Trophoblast cell (in vitro differentiated cells and primary cell): Measurements from ENCODE around the gene TMEM39B.
"Not testable (repeated sequence)": the region's sequence is repeated elsewhere in the genome, so short reads cannot be mapped to it uniquely, and the experiment has no call there.

Experiments
- DNase-seq, 2 donors: peaks; one replicate each; pipeline ENCODE4 v3.0.0-alpha.2; 2016
- H2AFZ ChIP-seq: 2 replicates; pipeline ENCODE4 v1.6.1; 2013; ENCODE audit warnings: low read length, moderate library complexity, mild to moderate bottlenecking; ENCODE audit not compliant: insufficient read depth, poor library complexity
- H2AK5ac ChIP-seq: 2 replicates; pipeline ENCODE4 v1.6.1; 2013; ENCODE audit warnings: mild to moderate bottlenecking, low read length
- H2BK120ac ChIP-seq: 2 replicates; pipeline ENCODE4 v1.6.1; 2013; ENCODE audit warnings: low read length, mild to moderate bottlenecking, moderate library complexity; ENCODE audit not compliant: insufficient read depth, poor library complexity
- H2BK12ac ChIP-seq: 2 replicates; pipeline ENCODE4 v1.6.1; 2013; ENCODE audit warnings: mild to moderate bottlenecking, low read length, moderate library complexity
- H2BK5ac ChIP-seq: 2 replicates; pipeline ENCODE4 v1.6.1; 2013; ENCODE audit warnings: low read length, low read depth, moderate library complexity, mild to moderate bottlenecking; ENCODE audit not compliant: poor library complexity
- H3K14ac ChIP-seq: 2 replicates; pipeline ENCODE4 v1.6.1; 2013; ENCODE audit warnings: mild to moderate bottlenecking, low read length
- H3K18ac ChIP-seq: 2 replicates; pipeline ENCODE4 v1.6.1; 2013; ENCODE audit warnings: mild to moderate bottlenecking, low read length
- H3K23ac ChIP-seq: 2 replicates; pipeline ENCODE4 v1.6.1; 2013; ENCODE audit warnings: low read length
- H3K27ac ChIP-seq: 2 replicates; pipeline ENCODE4 v1.5.1; 2013; ENCODE audit warnings: low read depth, mild to moderate bottlenecking, inconsistent platforms, low read length, moderate library complexity
- H3K27me3 ChIP-seq: 2 replicates; pipeline ENCODE4 v1.6.1; 2013; ENCODE audit warnings: inconsistent platforms, mild to moderate bottlenecking, low read length, moderate library complexity; ENCODE audit not compliant: insufficient read depth
- H3K36me3 ChIP-seq, 2 experiments: 1 replicate in 1 of 2; 2 replicates in 1 of 2; pipeline ENCODE4 v1.6.1; 2013; ENCODE audit warnings: low read length in 2 of 2, mild to moderate bottlenecking in 2 of 2, moderate library complexity in 1 of 2; ENCODE audit not compliant: insufficient read depth in 2 of 2, control insufficient read depth in 1 of 2
- H3K4ac ChIP-seq: 2 replicates; pipeline ENCODE4 v1.6.1; 2013; ENCODE audit warnings: low read depth, mild to moderate bottlenecking, low read length, moderate library complexity
- H3K4me1 ChIP-seq, 2 experiments: 1 replicate in 1 of 2; 2 replicates in 1 of 2; pipeline ENCODE4 v1.6.1; 2013; ENCODE audit warnings: low read length in 2 of 2, mild to moderate bottlenecking in 2 of 2, moderate library complexity in 1 of 2; ENCODE audit not compliant: insufficient read depth in 2 of 2, control insufficient read depth in 1 of 2
- H3K4me2 ChIP-seq: 2 replicates; pipeline ENCODE4 v1.6.1; 2013; ENCODE audit warnings: inconsistent platforms, mild to moderate bottlenecking, low read length, moderate library complexity
- H3K4me3 ChIP-seq: 2 replicates; pipeline ENCODE4 v1.5.1; 2013; ENCODE audit warnings: mild to moderate bottlenecking, low read depth, low read length, inconsistent platforms
- H3K79me1 ChIP-seq: one replicate; pipeline ENCODE4 v1.6.1; 2013; ENCODE audit warnings: low read length
- H3K79me2 ChIP-seq: 2 replicates; pipeline ENCODE4 v1.6.1; 2013; ENCODE audit warnings: low read length, mild to moderate bottlenecking; ENCODE audit not compliant: control insufficient read depth, insufficient read depth, poor library complexity
- H3K9ac ChIP-seq: 2 replicates; pipeline ENCODE4 v1.6.1; 2013; ENCODE audit warnings: mild to moderate bottlenecking, low read length
- H3K9me3 ChIP-seq: 2 replicates; pipeline ENCODE4 v1.6.1; 2013; ENCODE audit warnings: low read depth, mild to moderate bottlenecking, control low read depth, inconsistent platforms, low read length; ENCODE audit not compliant: insufficient read depth
- H4K12ac ChIP-seq: 2 replicates; pipeline ENCODE4 v1.6.1; 2013; ENCODE audit warnings: low read depth, mild to moderate bottlenecking, low read length, moderate library complexity
- H4K8ac ChIP-seq: 2 replicates; pipeline ENCODE4 v1.6.1; 2013; ENCODE audit warnings: low read depth, mild to moderate bottlenecking, low read length, moderate library complexity
- H4K91ac ChIP-seq: one replicate; pipeline ENCODE4 v1.6.1; 2013; ENCODE audit warnings: low read depth, mild to moderate bottlenecking, low read length, moderate library complexity
- WGBS: extraction: QIAGEN DNeasy Blood & Tissue Kit; methylation state at CpG from one replicate; pipeline ENCODE4 v1.1.7; 2013; ENCODE audit warnings: missing lambda C conversion rate; ENCODE audit not compliant: insufficient read length, insufficient coverage; ENCODE audit errors: extremely low coverage; 5-methylcytosine and 5-hydroxymethylcytosine counted together

The TMEM39B gene

GRCh38 chr1:32128964-32129363 is 56.2 kb downstream of the TMEM39B start:
- Histone ChIP-seq H2AK5ac (no peak overlapping the region), H3K79me2 (peaks cover 5% of the 10 kb centered on the region), H2BK120ac (no peak overlapping the region), H3K4me2 (no peak overlapping the region), H2BK12ac (no peak overlapping the region), H2AFZ (no peak overlapping the region), H3K4me1 (peaks cover 0 to 9% of the 10 kb centered on the region in 2 experiments), H4K91ac (no peak overlapping the region), H3K9me3 (no peaks in the 10 kb centered on the region), H3K36me3 (peaks cover 0 to 2% of the 10 kb centered on the region in 2 experiments), H3K23ac (no peak overlapping the region), H4K8ac (no peak overlapping the region), H4K12ac (no peak overlapping the region), H3K27ac (no peak overlapping the region), H3K9ac (no peak overlapping the region), H2BK5ac (no peak overlapping the region), H3K4ac (no peak overlapping the region), H3K4me3 (no peak overlapping the region), H3K14ac (no peak overlapping the region), H3K27me3 (no peaks in the 10 kb centered on the region), H3K79me1 (peaks cover 3% of the 10 kb centered on the region), H3K18ac (no peak overlapping the region)
- WGBS: no CpG with 5 or more reads among the region's 1 CpG
- no peak for DNase-seq

- H4K8ac ChIP-seq, H4K91ac ChIP-seq, H3K18ac ChIP-seq, H4K12ac ChIP-seq, H2AFZ ChIP-seq, H2AK5ac ChIP-seq, H3K36me3 ChIP-seq, H3K27me3 ChIP-seq, H2BK5ac ChIP-seq, DNase-seq, H3K79me1 ChIP-seq, H3K79me2 ChIP-seq, H3K23ac ChIP-seq, H2BK120ac ChIP-seq, H2BK12ac ChIP-seq, H3K4me2 ChIP-seq, H3K4me1 ChIP-seq, H3K14ac ChIP-seq, H3K9ac ChIP-seq, H3K4ac ChIP-seq, H3K9me3 ChIP-seq, H3K4me3 ChIP-seq: not testable (repeated sequence)
- WGBS: no CpG with 5 or more reads among the region's 9 CpGs
- H3K27ac ChIP-seq: peak overlapping the region; percentile 51
Observed at GRCh38 chr1:32133950-32134280, 61.2 kb downstream of the TMEM39B start.

- Histone ChIP-seq H3K4me3 (no peak overlapping the region), H3K27me3 (no peaks in the 10 kb centered on the region), H3K27ac (no peak overlapping the region), H2AK5ac (no peak overlapping the region), H4K8ac (no peak overlapping the region), H3K79me1 (peaks cover 3% of the 10 kb centered on the region), H3K79me2 (peaks cover 3% of the 10 kb centered on the region), H3K4me2 (no peak overlapping the region), H3K36me3 (peaks cover 0 to 4% of the 10 kb centered on the region in 2 experiments), H3K14ac (no peak overlapping the region), H3K23ac (no peak overlapping the region), H3K4ac (peak overlapping the region; percentile 55), H3K18ac (no peak overlapping the region), H4K91ac (no peak overlapping the region), H2AFZ (no peak overlapping the region), H2BK5ac (no peak overlapping the region), H3K4me1 (peaks cover 0 to 9% of the 10 kb centered on the region in 2 experiments), H2BK12ac (no peak overlapping the region), H3K9ac (no peak overlapping the region), H3K9me3 (no peaks in the 10 kb centered on the region), H2BK120ac (no peak overlapping the region), H4K12ac (no peak overlapping the region)
- peak; percentile 53 to 78 for DNase-seq
- no CpG with 5 or more reads among the region's 5 CpGs for WGBS
Observed at GRCh38 chr1:32137111-32137510, 64.4 kb downstream of the TMEM39B start.

- Histone ChIP-seq H3K27me3 (no peaks in the 10 kb centered on the region), H3K18ac (no peak overlapping the region), H2BK12ac (no peak overlapping the region), H3K79me2 (peaks cover 2% of the 10 kb centered on the region), H3K23ac (no peak overlapping the region), H3K4me3 (no peak overlapping the region), H3K36me3 (peaks cover 0 to 4% of the 10 kb centered on the region in 2 experiments), H2AFZ (no peak overlapping the region), H4K91ac (no peak overlapping the region), H3K9me3 (no peaks in the 10 kb centered on the region), H2AK5ac (no peak overlapping the region), H4K8ac (no peak overlapping the region), H2BK120ac (no peak overlapping the region), H3K4me1 (peaks cover 0 to 2% of the 10 kb centered on the region in 2 experiments), H3K27ac (no peak overlapping the region), H3K9ac (no peak overlapping the region), H3K14ac (no peak overlapping the region), H3K4me2 (no peak overlapping the region), H2BK5ac (no peak overlapping the region), H3K79me1 (no peaks in the 10 kb centered on the region), H3K4ac (no peak overlapping the region), H4K12ac (no peak overlapping the region)
- DNase-seq: peak; percentile 35 to 81
- no CpG with 5 or more reads among the region's 5 CpGs for WGBS
Observed at GRCh38 chr1:32138965-32139364, 66.2 kb downstream of the TMEM39B start.
